ENCODE measurements around the gene SV2A. TPM values are rescaled to one million over a fixed set of nuclear protein-coding genes. Genes with fewer than 3 reads are reported as not detected.

SV2A gene
- total RNA-seq, 1 experiment from 2014 or later = 2.9 TPM

DNA sequence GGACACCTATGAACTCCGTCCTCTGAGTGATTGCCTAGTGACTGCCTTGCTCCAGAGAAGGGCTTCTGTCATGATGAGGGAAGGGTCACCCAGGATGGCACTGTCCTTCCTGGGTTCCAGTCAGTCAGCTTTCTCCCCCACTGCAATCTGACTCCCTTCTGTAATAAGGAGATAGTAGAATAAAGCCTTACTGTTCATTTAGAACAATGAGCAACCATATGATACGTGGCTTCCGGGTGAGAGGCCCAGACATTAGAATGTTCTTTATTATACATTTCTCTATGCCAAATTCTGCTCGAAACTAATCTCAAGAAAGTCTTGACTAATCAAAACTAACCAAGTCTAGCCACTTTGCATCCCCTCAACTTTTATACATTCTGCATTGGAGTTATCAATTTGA, 27.6 kb upstream of the SV2A start:
- H3K36me3 ChIP-seq (ENCODE audit: control insufficient read depth, insufficient read depth, low read length) = peaks cover 5% of the 10 kb centered on the region; the same call in 1 of the 2 replicates
- POLR2A ChIA-PET = no interaction called here
- no peak overlapping the region for H3K27ac ChIP-seq (ENCODE audit: low read length)
- no peak overlapping the region for H3K4me3 ChIP-seq (ENCODE audit: low read depth in 2 of 2, low read length in 2 of 2)
- no peak for ATAC-seq
- CTCF ChIA-PET = no interaction called here
- intact Hi-C loops (cut with micrococcal nuclease; ENCODE audit: unreplicated experiment) = no loop called here
- BruUV-seq (replicated peaks) = no TSS peak
- no peaks in the 10 kb centered on the region for H3K9me3 ChIP-seq (ENCODE audit: control insufficient read depth, insufficient read depth, low read depth, low read length)
- DNase-seq (ENCODE audit: low read depth, low spot score) = no peak
- H3K27me3 ChIP-seq (ENCODE audit: control insufficient read depth, insufficient read depth, low read length) = no peaks in the 10 kb centered on the region
- in situ Hi-C loops (cut with HindIII; ENCODE audit: low pct_unique_long_range_greater_than_20kb, low sequenced_read_pairs) = no loop called here
- peaks cover 22% of the 10 kb centered on the region for H3K4me1 ChIP-seq (ENCODE audit: control insufficient read depth, insufficient read depth, low read length)
- TF ChIP-seq, protein P1, sequence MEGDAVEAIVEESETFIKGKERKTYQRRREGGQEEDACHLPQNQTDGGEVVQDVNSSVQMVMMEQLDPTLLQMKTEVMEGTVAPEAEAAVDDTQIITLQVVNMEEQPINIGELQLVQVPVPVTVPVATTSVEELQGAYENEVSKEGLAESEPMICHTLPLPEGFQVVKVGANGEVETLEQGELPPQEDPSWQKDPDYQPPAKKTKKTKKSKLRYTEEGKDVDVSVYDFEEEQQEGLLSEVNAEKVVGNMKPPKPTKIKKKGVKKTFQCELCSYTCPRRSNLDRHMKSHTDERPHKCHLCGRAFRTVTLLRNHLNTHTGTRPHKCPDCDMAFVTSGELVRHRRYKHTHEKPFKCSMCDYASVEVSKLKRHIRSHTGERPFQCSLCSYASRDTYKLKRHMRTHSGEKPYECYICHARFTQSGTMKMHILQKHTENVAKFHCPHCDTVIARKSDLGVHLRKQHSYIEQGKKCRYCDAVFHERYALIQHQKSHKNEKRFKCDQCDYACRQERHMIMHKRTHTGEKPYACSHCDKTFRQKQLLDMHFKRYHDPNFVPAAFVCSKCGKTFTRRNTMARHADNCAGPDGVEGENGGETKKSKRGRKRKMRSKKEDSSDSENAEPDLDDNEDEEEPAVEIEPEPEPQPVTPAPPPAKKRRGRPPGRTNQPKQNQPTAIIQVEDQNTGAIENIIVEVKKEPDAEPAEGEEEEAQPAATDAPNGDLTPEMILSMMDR (IDR thresholded peaks at IDR 0.05) = no peak
- TF ChIP-seq SIN3A (IDR thresholded peaks at IDR 0.05; ENCODE audit: borderline replicate concordance, insufficient read depth, low read depth, low read length) (no peak), POLR2AphosphoS5 (IDR thresholded peaks at IDR 0.05; ENCODE audit: low read depth, low read length) (no peak), TCF7L2 (IDR thresholded peaks at IDR 0.05; ENCODE audit: low read depth, low read length) (no peak)
- TF ChIP-seq, protein P2, sequence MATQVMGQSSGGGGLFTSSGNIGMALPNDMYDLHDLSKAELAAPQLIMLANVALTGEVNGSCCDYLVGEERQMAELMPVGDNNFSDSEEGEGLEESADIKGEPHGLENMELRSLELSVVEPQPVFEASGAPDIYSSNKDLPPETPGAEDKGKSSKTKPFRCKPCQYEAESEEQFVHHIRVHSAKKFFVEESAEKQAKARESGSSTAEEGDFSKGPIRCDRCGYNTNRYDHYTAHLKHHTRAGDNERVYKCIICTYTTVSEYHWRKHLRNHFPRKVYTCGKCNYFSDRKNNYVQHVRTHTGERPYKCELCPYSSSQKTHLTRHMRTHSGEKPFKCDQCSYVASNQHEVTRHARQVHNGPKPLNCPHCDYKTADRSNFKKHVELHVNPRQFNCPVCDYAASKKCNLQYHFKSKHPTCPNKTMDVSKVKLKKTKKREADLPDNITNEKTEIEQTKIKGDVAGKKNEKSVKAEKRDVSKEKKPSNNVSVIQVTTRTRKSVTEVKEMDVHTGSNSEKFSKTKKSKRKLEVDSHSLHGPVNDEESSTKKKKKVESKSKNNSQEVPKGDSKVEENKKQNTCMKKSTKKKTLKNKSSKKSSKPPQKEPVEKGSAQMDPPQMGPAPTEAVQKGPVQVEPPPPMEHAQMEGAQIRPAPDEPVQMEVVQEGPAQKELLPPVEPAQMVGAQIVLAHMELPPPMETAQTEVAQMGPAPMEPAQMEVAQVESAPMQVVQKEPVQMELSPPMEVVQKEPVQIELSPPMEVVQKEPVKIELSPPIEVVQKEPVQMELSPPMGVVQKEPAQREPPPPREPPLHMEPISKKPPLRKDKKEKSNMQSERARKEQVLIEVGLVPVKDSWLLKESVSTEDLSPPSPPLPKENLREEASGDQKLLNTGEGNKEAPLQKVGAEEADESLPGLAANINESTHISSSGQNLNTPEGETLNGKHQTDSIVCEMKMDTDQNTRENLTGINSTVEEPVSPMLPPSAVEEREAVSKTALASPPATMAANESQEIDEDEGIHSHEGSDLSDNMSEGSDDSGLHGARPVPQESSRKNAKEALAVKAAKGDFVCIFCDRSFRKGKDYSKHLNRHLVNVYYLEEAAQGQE (IDR thresholded peaks at IDR 0.05; ENCODE audit: insufficient read depth in 1 of 2, low read depth in 2 of 2, low read length in 1 of 2) = no peak

DNA sequence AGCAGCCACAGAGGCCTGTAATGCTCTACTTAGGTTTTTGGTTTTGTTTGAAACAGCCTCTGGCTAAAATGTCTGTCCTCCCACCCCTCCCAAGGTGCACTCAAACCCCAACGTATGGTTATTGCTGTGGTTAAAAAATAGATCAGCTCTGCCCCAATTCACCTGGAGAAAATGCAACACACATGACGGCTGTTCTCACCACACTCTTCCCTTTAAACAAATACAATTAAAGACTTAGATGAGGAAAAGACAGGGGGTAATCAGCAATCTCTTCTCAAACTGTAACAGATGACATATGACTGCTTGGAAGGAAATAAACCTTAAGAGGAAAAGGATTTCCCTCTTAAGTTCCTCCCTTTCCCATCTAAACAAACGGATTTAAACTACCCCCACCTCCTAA, 25.2 kb upstream of the SV2A start:
- ATAC-seq (no peak), DNase-seq (ENCODE audit: low read depth, low spot score) (no peak)
- Histone ChIP-seq H3K27me3 (ENCODE audit: control insufficient read depth, insufficient read depth, low read length) (no peaks in the 10 kb centered on the region), H3K4me1 (ENCODE audit: control insufficient read depth, insufficient read depth, low read length) (peaks cover 44% of the 10 kb centered on the region), H3K36me3 (ENCODE audit: control insufficient read depth, insufficient read depth, low read length) (no peaks in the 10 kb centered on the region; the same call in 1 of the 2 replicates), H3K9me3 (ENCODE audit: control insufficient read depth, insufficient read depth, low read depth, low read length) (no peaks in the 10 kb centered on the region), H3K4me3 (ENCODE audit: low read depth in 2 of 2, low read length in 2 of 2) (no peak overlapping the region), H3K27ac (ENCODE audit: low read length) (no peak overlapping the region; the same call in 1 of the 2 replicates)
- ChIA-PET POLR2A (no interaction called here), CTCF (interaction anchor here (0.8 to 1.1 kb wide), 3 partner anchors 15 to 244 kb away, joined by 3 to 5 read pairs (median 3); no protein-coding TSS in a partner anchor)
- TF ChIP-seq TCF7L2 (IDR thresholded peaks at IDR 0.05; ENCODE audit: low read depth, low read length) = no peak
- no peak for TF ChIP-seq SIN3A (IDR thresholded peaks at IDR 0.05; ENCODE audit: borderline replicate concordance, insufficient read depth, low read depth, low read length)
- TF ChIP-seq POLR2AphosphoS5 (IDR thresholded peaks at IDR 0.05; ENCODE audit: low read depth, low read length) = no peak
- TF ChIP-seq, protein P2 (IDR thresholded peaks at IDR 0.05; ENCODE audit: insufficient read depth in 1 of 2, low read depth in 2 of 2, low read length in 1 of 2) = no peak
- TF ChIP-seq, protein P1 (IDR thresholded peaks at IDR 0.05) = no peak
- intact Hi-C loops (cut with micrococcal nuclease; ENCODE audit: unreplicated experiment) (loop anchor here (5.0 kb wide), 1 partner anchor 51 kb away; no protein-coding TSS in a partner anchor), in situ Hi-C loops (cut with HindIII; ENCODE audit: low pct_unique_long_range_greater_than_20kb, low sequenced_read_pairs) (no loop called here)
- no TSS peak for BruUV-seq (replicated peaks)

Measured in Panc1 (cell line).